Endometrium (tissue), 2 donors: ENCODE results near the gene FAM117B.
"Not testable (repeated sequence)": the region's sequence is repeated elsewhere in the genome, so short reads cannot be mapped to it uniquely, and the experiment has no call there.

Source experiments
- FAIRE-seq: peaks from 2 replicates; lab custom pipeline; 2012; peaks lifted over from hg19 to GRCh38; lab: Jason Lieb, UNC
- donor health status: control.
- donor health status: control.

The FAM117B gene

DNA sequence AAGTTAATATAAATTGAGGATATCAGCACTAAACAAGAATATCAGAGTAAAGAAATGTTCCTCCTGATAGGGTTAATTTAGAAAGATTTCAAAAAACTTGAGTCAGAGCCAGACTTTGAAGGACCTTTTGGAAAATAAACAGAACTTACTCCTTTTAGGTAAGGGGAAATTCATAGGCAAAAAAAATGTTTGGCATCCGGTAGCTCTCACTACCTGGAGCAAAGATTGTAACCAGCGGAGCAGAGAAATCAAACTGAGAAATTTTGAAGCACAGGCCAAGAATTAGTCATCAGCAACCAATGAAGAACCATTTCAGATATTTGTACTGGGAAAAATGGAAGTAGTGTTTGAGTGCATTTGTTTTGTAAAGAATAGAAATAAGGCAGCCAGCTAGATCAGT, 123.8 kb downstream of the FAM117B start:
- FAIRE-seq = no peak

DNA sequence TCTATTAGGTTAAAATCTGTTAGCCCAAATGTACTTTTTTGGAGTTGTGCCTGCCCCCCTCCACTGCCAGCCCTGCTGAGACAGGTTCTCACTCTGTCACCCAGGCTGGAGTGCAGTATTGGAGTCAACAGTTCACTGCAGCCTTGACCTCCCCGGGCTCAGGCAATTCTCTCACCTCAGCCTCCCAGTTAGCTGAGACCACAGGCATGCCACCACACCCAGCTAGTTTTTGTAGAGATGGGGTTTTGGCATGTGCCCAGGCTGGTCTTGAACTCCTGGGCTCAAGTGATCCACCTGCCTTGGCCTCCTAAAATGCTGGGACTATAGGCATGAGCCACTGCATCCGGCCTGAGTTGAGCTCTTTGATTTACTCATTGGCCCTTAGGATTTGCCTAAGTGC, 126.1 kb downstream of the FAM117B start:
- no peak for FAIRE-seq

DNA sequence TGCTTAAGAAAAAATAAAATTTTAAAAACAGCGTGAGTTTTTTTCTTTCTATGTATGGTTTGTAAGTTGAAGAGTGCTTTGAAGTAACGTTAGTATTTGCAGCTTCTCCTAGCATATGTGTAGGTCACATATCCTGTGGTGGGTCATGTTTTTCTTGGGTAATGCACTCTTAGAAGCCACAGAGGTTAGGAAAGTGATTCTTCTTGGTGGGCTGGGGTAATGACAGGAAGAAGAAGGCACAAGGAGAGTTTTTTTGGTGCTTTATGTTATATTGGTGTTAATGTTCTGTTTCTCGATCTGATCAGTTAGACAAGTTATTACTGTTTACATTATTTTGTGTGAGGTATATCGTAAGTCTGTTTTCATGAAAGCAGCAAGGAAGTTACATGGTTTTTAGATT, 127.8 kb downstream of the FAM117B start:
- no peak for FAIRE-seq

- FAIRE-seq = no peak
Measured at GRCh38 chr2:202763916-202764315, 129.1 kb downstream of the FAM117B start.

DNA sequence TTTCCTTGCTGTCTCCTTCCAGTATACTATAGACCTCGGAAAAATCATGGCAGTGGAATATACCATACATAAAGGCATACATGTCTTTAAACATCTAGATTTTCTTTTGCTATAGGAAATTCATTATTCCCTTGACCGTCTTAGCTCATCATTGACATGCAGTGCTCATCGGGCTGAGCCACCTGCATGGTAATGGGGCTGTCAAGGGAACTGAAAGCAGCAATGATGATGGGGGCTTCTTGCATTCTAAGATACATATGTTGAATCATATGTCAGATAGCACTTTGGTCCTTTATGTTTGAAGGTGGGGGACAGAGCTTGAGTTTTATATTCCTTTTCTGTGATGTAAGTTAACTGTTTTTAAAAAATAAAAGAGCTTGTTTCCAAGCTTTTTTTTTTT, 130.2 kb downstream of the FAM117B start:
- FAIRE-seq = no peak

DNA sequence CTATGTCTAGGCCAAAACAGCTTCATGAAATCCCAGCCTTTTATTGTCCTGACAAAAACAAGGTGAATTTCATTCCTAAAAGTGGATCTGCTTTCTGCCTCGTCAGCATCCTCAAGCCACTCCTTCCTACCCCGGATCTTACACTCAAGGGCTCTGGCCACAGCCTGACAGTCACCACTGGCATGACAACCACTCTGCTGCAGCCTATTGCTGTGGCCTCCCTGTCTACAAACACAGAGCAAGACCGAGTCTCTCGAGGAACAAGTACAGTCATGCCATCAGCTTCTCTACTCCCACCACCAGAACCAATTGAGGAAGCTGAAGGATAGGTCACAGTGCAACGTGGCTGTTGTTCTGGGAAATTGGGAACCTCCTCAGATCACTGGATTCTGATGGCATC, 130.7 kb downstream of the FAM117B start:
- FAIRE-seq = no peak

DNA sequence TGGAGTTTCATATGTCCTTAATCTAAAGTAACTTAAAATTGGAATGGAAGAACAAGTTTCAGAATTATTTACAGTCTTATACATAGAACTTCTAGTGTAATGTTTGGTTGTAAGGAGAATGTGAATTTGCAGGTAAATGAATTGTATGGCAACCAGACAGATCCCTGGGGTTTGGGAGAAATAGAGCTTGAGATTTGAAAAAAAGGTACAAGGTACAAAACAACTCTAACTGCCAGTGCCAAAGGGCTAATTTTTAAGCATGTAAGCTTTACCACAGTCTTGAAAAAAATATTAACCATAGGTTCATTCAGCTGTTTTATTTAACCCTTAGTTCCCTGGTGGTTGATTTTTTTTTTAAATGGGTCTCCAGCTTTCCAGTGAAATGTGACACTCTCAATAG, 133.5 kb downstream of the FAM117B start:
- no peak for FAIRE-seq

DNA sequence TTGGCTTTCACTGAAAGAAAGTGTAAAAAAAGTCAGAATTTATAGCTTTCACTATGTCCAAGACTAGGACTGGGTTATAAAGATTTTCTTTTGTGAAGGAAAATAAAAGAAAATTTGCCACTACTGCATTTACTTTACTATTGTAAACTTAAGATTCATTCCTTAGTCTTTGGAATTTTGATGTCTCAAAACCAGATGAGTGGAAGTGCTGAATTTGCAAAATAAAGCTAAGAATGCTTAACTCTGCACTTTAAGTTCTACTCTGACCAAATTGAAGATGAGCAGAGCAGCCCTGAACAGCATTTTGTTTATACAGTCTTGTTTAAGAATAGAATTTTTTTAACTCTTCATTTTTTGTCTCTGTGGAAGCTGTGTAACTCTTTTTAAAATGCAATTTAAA, 134.4 kb downstream of the FAM117B start:
- peak; percentile 96 for FAIRE-seq

- no peak for FAIRE-seq
Measured at GRCh38 chr2:202771336-202771735, 136.6 kb downstream of the FAM117B start.

DNA sequence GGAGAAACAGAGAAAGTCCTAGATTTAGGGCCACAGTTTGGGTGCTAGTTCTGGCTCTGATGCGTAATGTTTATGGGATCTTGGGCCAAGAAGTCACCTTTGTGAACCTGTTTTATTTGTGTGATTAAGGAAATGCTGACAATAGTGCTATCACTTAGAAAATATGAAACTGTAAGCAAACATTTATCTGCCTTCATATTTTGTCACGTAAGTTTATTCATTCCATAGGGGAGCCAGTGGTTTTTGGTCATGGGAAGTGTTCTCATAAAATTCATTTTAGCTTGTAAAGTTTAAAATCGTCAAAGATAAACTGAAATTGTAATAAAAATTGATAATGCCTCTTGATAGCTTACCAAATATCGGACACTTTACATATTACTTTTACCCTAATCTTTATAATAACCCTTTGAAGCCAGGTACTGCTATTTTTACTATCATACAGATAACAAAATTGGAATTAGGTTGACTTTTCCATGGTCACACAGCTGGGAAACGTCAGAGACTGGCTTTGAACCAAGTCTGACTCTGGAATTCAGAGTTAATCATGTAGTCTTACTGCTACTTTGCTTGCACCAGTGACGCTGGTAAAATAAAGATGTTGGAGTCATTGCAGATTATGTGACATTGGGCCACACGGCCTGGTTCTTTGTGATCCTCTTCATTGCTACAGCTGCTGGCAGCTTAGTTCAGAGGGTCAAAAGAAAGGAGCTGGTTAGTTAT, 137.1 kb downstream of the FAM117B start:
- FAIRE-seq = no peak

GRCh38 chr2:202773301-202773973, 138.7 kb downstream of the FAM117B start:
- no peak for FAIRE-seq

DNA sequence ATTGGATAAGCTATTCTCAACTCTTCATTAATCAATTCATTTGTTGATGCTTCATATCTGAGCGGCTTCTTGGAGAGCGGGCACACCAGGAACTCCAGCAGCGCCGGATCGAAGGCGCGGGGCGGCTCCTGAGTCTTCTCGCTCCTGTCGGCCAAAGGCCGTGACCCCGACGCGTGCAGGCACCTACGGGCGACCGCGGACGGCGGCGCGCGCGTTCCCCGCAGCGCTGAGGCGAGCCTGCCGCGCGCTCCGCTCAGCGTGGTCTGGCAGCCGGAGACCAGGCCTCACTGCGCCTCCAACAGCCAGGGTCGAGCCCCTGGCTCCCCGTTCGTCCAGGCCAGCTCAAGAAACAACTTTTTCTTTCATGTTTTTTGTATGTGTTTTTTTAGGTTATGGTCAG, 139.3 kb downstream of the FAM117B start:
- no peak for FAIRE-seq

- no peak for FAIRE-seq
Measured at GRCh38 chr2:202778217-202778616, 143.4 kb downstream of the FAM117B start.

DNA sequence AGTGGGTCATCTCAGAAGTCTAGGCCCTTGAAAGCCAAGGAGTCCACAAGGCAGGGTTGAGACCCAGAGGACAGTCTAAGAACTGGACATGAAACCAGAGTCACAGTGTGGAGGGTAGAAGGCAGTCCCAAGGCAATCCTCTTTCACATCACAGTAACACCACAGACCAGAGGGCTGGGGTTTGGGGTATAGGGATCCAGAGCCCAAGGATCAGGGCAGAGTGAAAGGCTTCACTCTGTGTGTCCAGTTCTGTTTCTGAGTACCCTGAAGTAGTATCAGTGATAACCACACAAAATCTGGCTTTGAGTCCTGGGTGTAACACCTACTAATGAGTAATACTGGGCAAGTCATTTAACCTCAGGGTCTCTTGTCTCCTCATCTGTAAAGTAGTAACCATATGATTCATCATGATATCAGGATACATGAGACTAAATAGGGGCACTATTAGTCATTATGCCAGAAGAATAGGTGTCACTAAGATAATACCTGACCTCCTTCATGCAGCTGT, 145.8 kb downstream of the FAM117B start:
- no peak for FAIRE-seq

GRCh38 chr2:202782940-202783558, 148.3 kb downstream of the FAM117B start:
- FAIRE-seq = no peak

DNA sequence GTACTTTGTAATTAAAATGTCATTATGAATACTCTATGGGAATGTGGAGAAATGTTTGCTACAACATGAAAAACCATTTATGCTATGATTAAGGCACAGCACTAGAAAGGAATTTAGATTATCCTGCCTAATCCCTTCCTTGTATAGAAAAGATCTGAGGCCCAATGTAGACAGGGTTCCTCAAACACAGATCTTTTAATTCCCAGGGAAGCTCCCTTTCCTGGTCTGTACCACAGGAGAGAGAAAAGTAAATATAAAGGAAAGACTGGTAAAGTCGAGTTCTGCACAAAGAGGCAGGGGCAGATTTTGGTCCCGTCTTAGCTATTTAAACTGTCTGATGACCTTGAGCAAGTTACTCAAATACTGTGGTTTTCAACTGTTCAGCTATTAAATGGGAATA, 152.1 kb downstream of the FAM117B start:
- no peak for FAIRE-seq

- no peak for FAIRE-seq
Measured at GRCh38 chr2:202790676-202791075, 155.9 kb downstream of the FAM117B start.

DNA sequence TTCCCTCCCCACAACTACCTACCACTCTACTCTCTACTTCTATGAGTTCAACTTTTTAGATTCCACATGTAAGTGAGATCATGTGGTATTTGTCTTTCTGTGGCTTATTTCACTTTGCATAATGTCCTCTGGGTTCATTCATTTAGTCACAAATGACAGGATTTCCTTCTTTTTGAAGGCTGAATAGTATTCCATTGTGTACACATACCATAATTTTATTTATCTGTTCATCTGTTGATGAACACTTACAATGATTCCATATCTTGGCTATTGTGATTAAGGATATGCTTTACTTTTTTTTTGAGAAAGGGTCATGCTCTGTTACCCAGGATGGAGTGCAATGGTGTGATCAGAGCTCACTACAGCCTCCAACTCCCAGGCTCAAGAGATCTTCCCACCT, 163.2 kb downstream of the FAM117B start:
- no peak for FAIRE-seq

GRCh38 chr2:202805911-202806310, 171.1 kb downstream of the FAM117B start:
- not testable (repeated sequence) for FAIRE-seq

GRCh38 chr2:202807431-202808138, 172.8 kb downstream of the FAM117B start:
- not testable (repeated sequence) for FAIRE-seq

GRCh38 chr2:202808754-202809153, 174.0 kb downstream of the FAM117B start:
- no peak for FAIRE-seq

DNA sequence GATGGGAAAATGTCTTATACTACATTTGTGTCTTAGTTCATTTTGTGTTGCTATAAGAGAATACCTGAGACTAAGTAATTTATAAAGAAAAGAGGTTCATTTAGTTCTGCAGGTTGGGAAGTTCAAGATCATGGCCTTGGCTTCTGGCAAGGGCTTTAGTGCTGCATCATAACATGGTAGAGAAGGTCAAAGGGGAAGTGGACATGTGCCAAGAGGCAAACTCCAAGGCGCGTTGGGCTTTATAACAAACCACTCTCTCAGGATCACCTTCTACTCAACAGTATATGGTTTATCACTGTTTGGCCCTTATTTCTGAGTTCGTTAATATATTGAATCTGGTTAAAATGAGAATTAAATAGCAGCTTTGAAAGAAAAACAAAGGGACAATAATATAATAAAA, 178.6 kb downstream of the FAM117B start:
- FAIRE-seq = no peak

- no peak for FAIRE-seq
Measured at GRCh38 chr2:202814226-202814625, 179.5 kb downstream of the FAM117B start.
